Duodenal mucosa (tissue), 2 donors: ENCODE results near the gene BCAS3.

Experiments
- H3K27ac ChIP-seq: one replicate; pipeline ENCODE4 v1.7.0; 2013; ENCODE audit warnings: low read depth, low read length
- H3K27me3 ChIP-seq, 2 donors: one replicate each; pipeline ENCODE4 v1.7.0; 2013; ENCODE audit warnings: low read length in 2 of 2, control low read depth in 1 of 2; ENCODE audit not compliant: insufficient read depth in 2 of 2, control insufficient read depth in 1 of 2
- H3K36me3 ChIP-seq, 2 donors: one replicate each; pipeline ENCODE4 v1.7.0; 2013; ENCODE audit warnings: low read length in 2 of 2, control low read depth in 1 of 2; ENCODE audit not compliant: insufficient read depth in 2 of 2, control insufficient read depth in 1 of 2
- H3K4me1 ChIP-seq, 2 donors: one replicate each; pipeline ENCODE4 v1.7.0; 2013; ENCODE audit warnings: low read length in 2 of 2, control low read depth in 1 of 2; ENCODE audit not compliant: insufficient read depth in 2 of 2, control insufficient read depth in 1 of 2
- H3K4me3 ChIP-seq, 2 donors: one replicate each; pipeline ENCODE4 v1.7.0; 2013; ENCODE audit warnings: low read length in 2 of 2, low read depth in 1 of 2
- H3K9ac ChIP-seq, 2 donors: one replicate each; pipeline ENCODE4 v1.7.0; 2013; ENCODE audit warnings: low read length in 2 of 2, low read depth in 1 of 2
- H3K9me3 ChIP-seq, 2 donors: one replicate each; pipeline ENCODE4 v1.7.0; 2013; ENCODE audit warnings: low read length in 2 of 2, control low read depth in 1 of 2; ENCODE audit not compliant: control insufficient read depth in 1 of 2

Gene BCAS3

DNA sequence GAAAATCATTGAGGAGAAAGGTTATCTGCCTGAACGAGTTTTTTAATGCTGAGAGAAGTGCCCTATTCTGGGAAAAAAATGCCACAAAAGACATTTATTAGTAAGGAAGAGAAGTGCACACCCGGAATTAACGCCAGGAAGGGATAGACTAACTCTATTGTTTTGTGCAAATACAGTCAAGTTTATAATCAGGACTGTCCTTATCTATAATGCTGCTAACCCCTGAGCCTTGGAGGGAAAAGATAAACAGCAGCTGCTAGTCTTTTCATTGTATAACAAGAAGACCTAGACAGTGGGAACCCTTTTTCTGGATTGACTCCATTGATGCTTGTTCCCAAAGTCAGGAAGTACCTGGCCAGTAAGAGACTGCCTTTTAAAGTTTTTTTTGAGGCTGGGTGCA, 26.5 kb downstream of the BCAS3 start:
- Histone ChIP-seq H3K27ac (no peak overlapping the region), H3K4me1 (no peaks in the 10 kb centered on the region), H3K36me3 (peaks cover 0 to 4% of the 10 kb centered on the region in 2 donors), H3K9ac (no peak overlapping the region), H3K27me3 (no peaks in the 10 kb centered on the region), H3K9me3 (no peaks in the 10 kb centered on the region), H3K4me3 (no peak overlapping the region)

DNA sequence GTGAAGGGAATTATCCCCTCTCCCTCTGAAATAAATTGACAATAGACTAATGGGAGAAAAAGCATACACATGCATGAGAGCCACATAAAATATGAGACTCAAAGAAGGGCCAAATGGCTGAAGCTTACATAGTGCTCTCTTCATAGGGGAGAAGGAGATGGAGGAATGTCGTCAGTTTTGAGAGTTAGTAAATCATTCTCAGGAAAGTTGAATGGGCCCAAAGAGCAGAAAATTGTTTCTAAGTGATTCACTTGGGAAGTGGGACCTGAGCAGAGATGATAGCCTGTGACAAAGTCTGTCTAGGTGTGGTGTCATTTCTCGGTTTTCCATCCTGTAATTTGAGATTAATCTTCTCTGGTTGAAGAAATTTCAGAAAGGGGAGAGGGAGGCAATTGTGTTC, 35.0 kb downstream of the BCAS3 start:
- H3K9me3 ChIP-seq = no peaks in the 10 kb centered on the region
- no peak overlapping the region for H3K9ac ChIP-seq
- H3K36me3 ChIP-seq = peaks cover 0 to 3% of the 10 kb centered on the region in 2 donors
- no peak overlapping the region for H3K4me3 ChIP-seq
- H3K27ac ChIP-seq = no peak overlapping the region
- no peaks in the 10 kb centered on the region for H3K4me1 ChIP-seq
- H3K27me3 ChIP-seq = no peaks in the 10 kb centered on the region

DNA sequence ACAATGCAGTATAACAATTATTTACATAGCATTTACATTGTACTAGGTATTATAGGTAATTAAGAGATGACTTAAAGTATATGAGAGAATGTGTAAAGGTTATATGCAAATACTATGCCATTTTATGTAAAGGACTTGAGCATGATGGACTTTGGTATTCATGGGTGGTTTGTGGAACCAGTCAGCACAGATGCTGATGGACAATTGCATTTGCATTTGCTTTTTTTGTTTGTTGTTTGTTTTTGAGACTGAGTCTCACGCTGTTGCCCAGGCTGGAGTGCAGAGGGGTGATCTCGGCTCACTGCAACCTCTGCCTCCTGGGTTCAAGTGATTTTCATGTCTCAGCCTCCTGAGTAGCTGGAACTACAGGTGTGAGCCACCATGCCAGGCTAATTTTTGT, 36.0 kb downstream of the BCAS3 start:
- no peak overlapping the region for H3K27ac ChIP-seq
- no peaks in the 10 kb centered on the region for H3K27me3 ChIP-seq
- peaks cover 0 to 3% of the 10 kb centered on the region in 2 donors for H3K36me3 ChIP-seq
- H3K9me3 ChIP-seq = no peaks in the 10 kb centered on the region
- H3K4me1 ChIP-seq = no peaks in the 10 kb centered on the region
- H3K4me3 ChIP-seq = no peak overlapping the region
- no peak overlapping the region for H3K9ac ChIP-seq

DNA sequence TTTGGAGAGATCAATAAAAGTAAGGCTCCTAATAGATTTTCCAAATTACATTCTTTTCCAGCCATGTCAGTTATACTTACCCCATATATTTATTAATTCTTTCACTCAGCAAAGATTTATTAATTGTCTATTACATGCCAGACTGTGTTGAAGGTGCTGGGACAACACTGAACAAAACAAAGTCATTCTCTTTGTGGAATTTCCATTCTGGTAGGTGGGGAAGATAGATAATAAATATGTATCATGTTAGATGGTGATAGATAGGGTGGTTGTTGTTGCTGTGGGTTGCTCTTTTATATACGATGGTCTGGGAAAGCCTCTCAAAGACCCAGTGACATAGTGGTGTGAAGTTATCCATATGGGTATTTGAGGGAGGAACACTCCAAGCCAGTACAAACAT, 39.1 kb downstream of the BCAS3 start:
- no peaks in the 10 kb centered on the region for H3K4me1 ChIP-seq
- H3K27me3 ChIP-seq = no peaks in the 10 kb centered on the region
- H3K4me3 ChIP-seq = no peak overlapping the region
- no peak overlapping the region for H3K9ac ChIP-seq
- no peak overlapping the region for H3K27ac ChIP-seq
- no peaks in the 10 kb centered on the region for H3K36me3 ChIP-seq
- no peaks in the 10 kb centered on the region for H3K9me3 ChIP-seq

DNA sequence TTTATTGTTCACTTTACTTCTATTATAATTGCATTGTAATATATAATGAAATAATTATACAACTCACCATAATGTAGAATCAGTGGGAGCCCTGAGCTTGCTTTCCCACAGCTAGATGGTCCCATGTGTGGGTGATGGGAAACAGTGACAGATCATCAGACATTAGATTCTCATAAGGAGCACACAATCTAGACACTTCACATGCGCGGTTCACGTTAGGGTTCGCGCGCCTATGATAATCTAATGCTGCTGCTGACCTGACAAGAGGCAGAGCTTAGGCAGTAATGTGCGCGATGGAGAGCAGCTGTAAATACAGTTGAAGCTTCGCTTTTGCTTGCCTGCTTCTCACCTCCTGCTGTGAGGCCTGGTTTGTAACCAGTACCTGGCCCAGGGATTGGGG, 40.2 kb downstream of the BCAS3 start:
- Histone ChIP-seq H3K27me3 (no peaks in the 10 kb centered on the region), H3K4me3 (no peak overlapping the region), H3K4me1 (no peaks in the 10 kb centered on the region), H3K9me3 (no peaks in the 10 kb centered on the region), H3K9ac (no peak overlapping the region), H3K36me3 (no peaks in the 10 kb centered on the region), H3K27ac (no peak overlapping the region)

DNA sequence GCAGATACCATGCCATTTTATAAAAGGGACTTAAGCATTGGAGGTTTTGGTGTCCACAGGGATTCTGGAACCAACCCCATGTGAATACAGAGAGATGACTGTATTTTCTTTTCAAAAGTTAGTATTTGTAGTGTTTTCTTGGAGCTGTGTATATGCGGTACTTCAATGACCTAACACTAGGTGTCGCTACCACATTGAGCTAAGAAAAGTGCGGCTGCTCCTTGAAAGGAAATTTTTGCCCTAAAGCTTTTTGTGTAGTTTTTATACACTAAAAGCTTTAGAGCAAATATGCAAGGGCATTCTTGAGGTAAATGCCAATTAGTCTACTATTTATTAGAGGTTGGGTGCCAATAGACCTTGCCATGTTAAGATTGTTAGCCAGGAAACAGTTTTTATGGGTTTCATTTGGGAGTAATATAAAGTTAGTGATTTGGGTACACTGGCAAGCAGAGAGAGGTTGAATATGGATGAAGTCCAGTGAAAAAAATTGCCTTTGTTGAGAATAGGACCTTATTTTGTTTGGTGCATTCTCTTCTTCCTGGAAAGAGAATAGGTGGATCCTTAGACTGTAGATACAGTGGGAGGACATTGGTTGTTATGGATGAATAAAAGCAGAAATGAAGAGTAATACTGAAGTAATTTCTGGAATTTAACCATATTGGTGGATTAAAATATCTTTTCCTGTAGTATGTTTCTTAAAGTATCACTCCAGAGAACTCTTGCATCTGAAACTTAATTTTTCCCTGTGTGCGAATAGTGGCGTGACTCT, 43.3 kb downstream of the BCAS3 start:
- Histone ChIP-seq H3K36me3 (no peaks in the 10 kb centered on the region), H3K9ac (no peak overlapping the region), H3K4me1 (no peaks in the 10 kb centered on the region), H3K9me3 (no peaks in the 10 kb centered on the region), H3K27ac (no peak overlapping the region), H3K4me3 (no peak overlapping the region), H3K27me3 (no peaks in the 10 kb centered on the region)

DNA sequence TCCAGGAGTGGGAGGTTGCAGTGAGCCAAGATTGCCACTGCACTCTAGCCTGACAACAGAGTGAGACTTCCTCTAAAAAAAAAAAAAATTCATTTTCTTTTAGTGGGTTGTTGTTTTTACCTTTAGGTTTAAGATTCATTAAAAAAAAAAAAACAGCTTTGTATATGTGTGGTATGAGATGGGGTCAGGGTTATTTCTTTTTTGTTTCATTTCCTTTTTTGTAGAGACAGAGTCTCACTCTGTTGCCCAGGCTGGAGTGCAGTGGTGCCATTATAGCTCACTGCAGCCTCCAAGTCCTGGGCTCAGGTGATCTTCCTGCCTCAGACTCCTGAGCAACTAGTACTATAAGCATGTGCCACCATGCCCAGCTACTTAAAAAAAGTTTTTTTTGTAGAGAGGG, 47.0 kb downstream of the BCAS3 start:
- Histone ChIP-seq H3K27ac (no peak overlapping the region), H3K27me3 (no peaks in the 10 kb centered on the region)

DNA sequence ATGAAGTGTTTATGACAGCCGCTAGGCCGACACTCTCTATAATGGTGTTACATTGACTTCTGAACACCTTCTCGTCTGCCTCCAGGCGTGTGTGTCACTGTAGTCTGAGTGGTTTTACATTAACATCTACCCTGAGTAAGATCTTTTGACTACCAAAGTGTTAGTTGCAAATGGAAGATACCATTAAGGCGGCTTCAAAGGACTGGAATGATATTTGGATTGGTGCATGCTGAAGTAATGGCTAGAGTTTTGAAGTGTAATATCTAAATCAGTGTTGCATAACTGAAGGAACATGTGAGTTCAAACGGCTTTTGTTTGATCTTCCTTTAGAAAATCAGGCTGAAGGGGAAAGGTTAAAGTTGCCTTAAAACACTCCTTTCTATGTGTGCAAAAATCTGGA, 52.2 kb downstream of the BCAS3 start:
- Histone ChIP-seq H3K4me3 (no peak overlapping the region), H3K36me3 (no peaks in the 10 kb centered on the region), H3K9me3 (no peaks in the 10 kb centered on the region), H3K9ac (no peak overlapping the region), H3K27ac (no peak overlapping the region), H3K4me1 (peaks cover 5 to 13% of the 10 kb centered on the region in 2 donors), H3K27me3 (no peaks in the 10 kb centered on the region)

More for the DNA sequence above, 47.0 kb downstream of the BCAS3 start:
- H3K36me3 ChIP-seq = no peaks in the 10 kb centered on the region
- no peak overlapping the region for H3K4me3 ChIP-seq
- H3K9ac ChIP-seq = no peak overlapping the region
- H3K4me1 ChIP-seq = peaks cover 1 to 4% of the 10 kb centered on the region in 2 donors
- no peaks in the 10 kb centered on the region for H3K9me3 ChIP-seq

DNA sequence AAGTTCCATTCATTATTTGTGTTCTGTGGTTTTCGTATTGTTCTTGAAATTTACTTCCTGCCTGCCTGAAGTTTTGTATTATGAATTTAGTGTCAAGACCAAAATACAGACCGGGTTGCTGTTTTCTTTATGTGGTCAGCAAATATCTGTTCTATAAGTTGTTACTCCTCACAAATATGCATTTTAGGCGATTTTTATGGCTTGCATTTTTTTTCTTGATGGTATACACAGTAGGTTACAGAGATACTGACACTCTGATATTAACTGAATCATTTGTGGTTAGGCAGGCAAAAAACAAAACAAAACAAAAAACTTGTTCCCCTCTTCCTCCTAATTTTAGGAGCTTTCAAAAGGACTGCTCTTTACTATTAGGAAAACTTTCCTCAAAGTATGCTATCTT, 52.6 kb downstream of the BCAS3 start:
- Histone ChIP-seq H3K4me3 (no peak overlapping the region), H3K27me3 (no peaks in the 10 kb centered on the region), H3K36me3 (no peaks in the 10 kb centered on the region), H3K9me3 (no peaks in the 10 kb centered on the region), H3K9ac (no peak overlapping the region), H3K4me1 (peaks cover 5 to 13% of the 10 kb centered on the region in 2 donors), H3K27ac (no peak overlapping the region)

DNA sequence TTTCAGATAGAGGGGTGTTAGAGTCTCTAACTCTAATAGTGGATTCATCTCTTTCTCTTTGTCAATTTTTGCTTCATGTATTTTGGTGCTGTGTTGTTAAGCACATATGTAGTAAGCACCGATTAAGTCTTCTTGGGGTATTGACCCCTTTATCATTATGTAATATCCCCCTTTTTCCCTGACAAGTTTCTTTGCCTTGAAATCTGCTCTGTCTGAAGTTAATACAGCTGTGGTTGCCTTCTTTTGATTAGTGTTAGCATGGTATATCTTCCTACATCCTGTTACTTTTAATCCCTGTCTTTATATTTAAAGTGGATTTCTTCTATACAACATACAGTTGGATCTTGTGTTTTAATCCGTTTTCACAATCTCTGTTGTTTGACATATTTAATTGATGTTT, 60.6 kb downstream of the BCAS3 start:
- Histone ChIP-seq H3K4me3 (no peak overlapping the region), H3K27me3 (no peaks in the 10 kb centered on the region), H3K4me1 (no peaks in the 10 kb centered on the region), H3K27ac (no peak overlapping the region), H3K9ac (no peak overlapping the region), H3K9me3 (no peaks in the 10 kb centered on the region), H3K36me3 (no peaks in the 10 kb centered on the region)
